ENCODE data around the gene KCTD13.
"Not testable (repeated sequence)": the region's sequence is repeated elsewhere in the genome, so short reads cannot be mapped to it uniquely, and the experiment has no call there.

The KCTD13 gene

GRCh38 chr16:29906520-29907244 lies 19.3 kb downstream of the KCTD13 start:
- DNase-seq, result no peak

- no peak for DNase-seq
Observed at GRCh38 chr16:29905668-29906067, 20.4 kb downstream of the KCTD13 start.

- DNase-seq, result no peak
Observed at GRCh38 chr16:29904947-29905346, 21.1 kb downstream of the KCTD13 start.

GRCh38 chr16:29903590-29903989 lies 22.4 kb downstream of the KCTD13 start:
- no peak for DNase-seq

GRCh38 chr16:29901607-29901945 lies 24.4 kb downstream of the KCTD13 start:
- no peak for DNase-seq

- DNase-seq, result no peak
Observed at GRCh38 chr16:29900888-29901606, 25.0 kb downstream of the KCTD13 start.

- peak; percentile 61 to 67 for DNase-seq
Observed at GRCh38 chr16:29900102-29900887, 25.7 kb downstream of the KCTD13 start, which contains the start of gene ASPHD1. ASPHD1 (plus strand) TSS chr16:29900488; CDS start chr16:29900972, 484 bp downstream.

GRCh38 chr16:29899516-29900101 lies 26.4 kb downstream of the KCTD13 start, which contains the start of gene SEZ6L2:
SEZ6L2 (minus strand) TSS chr16:29899550; CDS start chr16:29899019, 531 bp downstream.
- DNase-seq, result peak in 1 of 2 donors; percentile 78

GRCh38 chr16:29898804-29899515 lies 27.1 kb downstream of the KCTD13 start:
- DNase-seq, result no peak

GRCh38 chr16:29898135-29898803 lies 27.8 kb downstream of the KCTD13 start:
- no peak for DNase-seq

- no peak for DNase-seq
Observed at GRCh38 chr16:29897333-29897732, 28.7 kb downstream of the KCTD13 start.

GRCh38 chr16:29896841-29897240 lies 29.2 kb downstream of the KCTD13 start:
- DNase-seq, result no peak

- DNase-seq, result no peak
Observed at GRCh38 chr16:29894352-29894751, 31.7 kb downstream of the KCTD13 start.

- DNase-seq, result no peak
Observed at GRCh38 chr16:29893553-29893952, 32.5 kb downstream of the KCTD13 start.

- DNase-seq, result no peak
Observed at GRCh38 chr16:29892458-29892813, 33.6 kb downstream of the KCTD13 start.

- no peak for DNase-seq
Observed at GRCh38 chr16:29891525-29892457, 34.2 kb downstream of the KCTD13 start.

- DNase-seq, result not testable (repeated sequence)
Observed at GRCh38 chr16:29889372-29889771, 36.7 kb downstream of the KCTD13 start.

GRCh38 chr16:29883987-29884386 lies 42.0 kb downstream of the KCTD13 start:
- DNase-seq, result no peak

GRCh38 chr16:29881050-29881449 lies 45.0 kb downstream of the KCTD13 start:
- no peak for DNase-seq

GRCh38 chr16:29878172-29878571 lies 47.9 kb downstream of the KCTD13 start:
- DNase-seq, result no peak
